ENCODE results near the gene NAT16.

- TF ChIP-seq, protein P1, sequence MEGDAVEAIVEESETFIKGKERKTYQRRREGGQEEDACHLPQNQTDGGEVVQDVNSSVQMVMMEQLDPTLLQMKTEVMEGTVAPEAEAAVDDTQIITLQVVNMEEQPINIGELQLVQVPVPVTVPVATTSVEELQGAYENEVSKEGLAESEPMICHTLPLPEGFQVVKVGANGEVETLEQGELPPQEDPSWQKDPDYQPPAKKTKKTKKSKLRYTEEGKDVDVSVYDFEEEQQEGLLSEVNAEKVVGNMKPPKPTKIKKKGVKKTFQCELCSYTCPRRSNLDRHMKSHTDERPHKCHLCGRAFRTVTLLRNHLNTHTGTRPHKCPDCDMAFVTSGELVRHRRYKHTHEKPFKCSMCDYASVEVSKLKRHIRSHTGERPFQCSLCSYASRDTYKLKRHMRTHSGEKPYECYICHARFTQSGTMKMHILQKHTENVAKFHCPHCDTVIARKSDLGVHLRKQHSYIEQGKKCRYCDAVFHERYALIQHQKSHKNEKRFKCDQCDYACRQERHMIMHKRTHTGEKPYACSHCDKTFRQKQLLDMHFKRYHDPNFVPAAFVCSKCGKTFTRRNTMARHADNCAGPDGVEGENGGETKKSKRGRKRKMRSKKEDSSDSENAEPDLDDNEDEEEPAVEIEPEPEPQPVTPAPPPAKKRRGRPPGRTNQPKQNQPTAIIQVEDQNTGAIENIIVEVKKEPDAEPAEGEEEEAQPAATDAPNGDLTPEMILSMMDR (IDR thresholded peaks at IDR 0.05), result no peak
- no peak for TF ChIP-seq POLR2A (IDR thresholded peaks at IDR 0.05)
Measured at GRCh38 chr7:101160910-101161309, 19.2 kb downstream of the NAT16 start.
